Germinal center (tissue), 1 donor: ENCODE results near the gene MYPOP.
"Not testable (repeated sequence)": the region's sequence is repeated elsewhere in the genome, so short reads cannot be mapped to it uniquely, and the experiment has no call there.

Experiments used
- DNase-seq: peaks from one replicate; pipeline ENCODE4 v3.0.0; 2012; ENCODE audit warnings: mixed read lengths, low spot score

Gene MYPOP

GRCh38 chr19:45908956-45909355, 6.5 kb upstream of the MYPOP start:
- DNase-seq: no peak

- DNase-seq: no peak
Measured at GRCh38 chr19:45906221-45906620, 3.8 kb upstream of the MYPOP start.

GRCh38 chr19:45905011-45905410, 2.6 kb upstream of the MYPOP start:
- DNase-seq: no peak

- peak; percentile 100 for DNase-seq
Measured at GRCh38 chr19:45902651-45903625, 525 bp upstream of the MYPOP start.

GRCh38 chr19:45901432-45901911, 941 bp downstream of the MYPOP start:
- peak; percentile 36 for DNase-seq

GRCh38 chr19:45900738-45901431, 1.5 kb downstream of the MYPOP start:
- DNase-seq: no peak

- DNase-seq: no peak
Measured at GRCh38 chr19:45899919-45900589, 2.4 kb downstream of the MYPOP start.

GRCh38 chr19:45899253-45899652, 3.2 kb downstream of the MYPOP start:
- DNase-seq: no peak

GRCh38 chr19:45897261-45897812, 5.1 kb downstream of the MYPOP start:
- DNase-seq: no peak

GRCh38 chr19:45895983-45896599, 6.3 kb downstream of the MYPOP start:
- DNase-seq: not testable (repeated sequence)

GRCh38 chr19:45895519-45895972, 6.9 kb downstream of the MYPOP start:
- DNase-seq: no peak

- DNase-seq: no peak
Measured at GRCh38 chr19:45890877-45891276, 11.5 kb downstream of the MYPOP start.

GRCh38 chr19:45889210-45889885, 13.1 kb downstream of the MYPOP start:
- no peak for DNase-seq

GRCh38 chr19:45887200-45887710, 15.2 kb downstream of the MYPOP start:
- DNase-seq: no peak

- DNase-seq: peak; percentile 93
Measured at GRCh38 chr19:45886427-45887199, 15.8 kb downstream of the MYPOP start.

GRCh38 chr19:45885556-45886426, 16.6 kb downstream of the MYPOP start, which contains the start of gene IRF2BP1:
IRF2BP1 (minus strand) TSS chr19:45886141; CDS start chr19:45885774, 367 bp downstream.
- DNase-seq: peak; percentile 91

- DNase-seq: no peak
Measured at GRCh38 chr19:45884682-45885555, 17.5 kb downstream of the MYPOP start.
